Measurements from ENCODE around the gene C16orf74.

Gene C16orf74

GRCh38 chr16:85706449-85707034, 44.4 kb downstream of the C16orf74 start:
- no peak overlapping the region for H3K27ac ChIP-seq
- TF ChIP-seq CTCF (IDR thresholded peaks at IDR 0.05) (no peak), ZFX (IDR thresholded peaks at IDR 0.05; ENCODE audit: borderline replicate concordance) (no peak)

GRCh38 chr16:85704900-85705846, 45.7 kb downstream of the C16orf74 start:
- TF ChIP-seq CTCF (IDR thresholded peaks at IDR 0.05), result no peak
- no peak for TF ChIP-seq ZFX (IDR thresholded peaks at IDR 0.05; ENCODE audit: borderline replicate concordance)
- no peak overlapping the region for H3K27ac ChIP-seq

- no peak overlapping the region for H3K27ac ChIP-seq
- no peak for TF ChIP-seq CTCF (IDR thresholded peaks at IDR 0.05)
- TF ChIP-seq ZFX (IDR thresholded peaks at IDR 0.05; ENCODE audit: borderline replicate concordance), result no peak
These were observed 46.9 kb downstream of the C16orf74 start for GRCh38 chr16:85704011-85704410.

GRCh38 chr16:85699628-85700027, 51.3 kb downstream of the C16orf74 start:
- no peak overlapping the region for H3K27ac ChIP-seq
- TF ChIP-seq ZFX (IDR thresholded peaks at IDR 0.05; ENCODE audit: borderline replicate concordance), result no peak

GRCh38 chr16:85698935-85699558, 51.8 kb downstream of the C16orf74 start:
- no peak overlapping the region for H3K27ac ChIP-seq
- no peak for TF ChIP-seq ZFX (IDR thresholded peaks at IDR 0.05; ENCODE audit: borderline replicate concordance)
- TF ChIP-seq CTCF (IDR thresholded peaks at IDR 0.05), result no peak

- no peak overlapping the region for H3K27ac ChIP-seq
- TF ChIP-seq CTCF (IDR thresholded peaks at IDR 0.05) (no peak), ZFX (IDR thresholded peaks at IDR 0.05; ENCODE audit: borderline replicate concordance) (no peak)
These were observed 52.4 kb downstream of the C16orf74 start for GRCh38 chr16:85698459-85698891.

- TF ChIP-seq ZFX (IDR thresholded peaks at IDR 0.05; ENCODE audit: borderline replicate concordance), result no peak
- no peak for TF ChIP-seq CTCF (IDR thresholded peaks at IDR 0.05)
- H3K27ac ChIP-seq, result no peak overlapping the region
These were observed 53.5 kb downstream of the C16orf74 start for GRCh38 chr16:85697431-85697830.

Measured in 22Rv1 (cell line).